Germinal center (tissue), 1 donor: Measurements from ENCODE around the gene TLR6.

ENCODE experiments used
- DNase-seq: peaks from one replicate; pipeline ENCODE4 v3.0.0; 2012; ENCODE audit warnings: mixed read lengths, low spot score

TLR6 gene

GRCh38 chr4:38856524-38857337 lies at the start of gene TLR6:
TSS of gene TLR6 (minus strand) at chr4:38856817. CDS start at chr4:38829473, 27,344 bp downstream.
- peak; percentile 54 for DNase-seq

GRCh38 chr4:38905652-38906385 lies 49.2 kb upstream of the TLR6 start:
- no peak for DNase-seq

GRCh38 chr4:38904682-38905081 lies 48.1 kb upstream of the TLR6 start:
- DNase-seq, result no peak

- no peak for DNase-seq
Observed at GRCh38 chr4:38904090-38904666, 47.6 kb upstream of the TLR6 start.

GRCh38 chr4:38902695-38903094 lies 46.1 kb upstream of the TLR6 start:
- peak; percentile 51 for DNase-seq

GRCh38 chr4:38902221-38902620 lies 45.6 kb upstream of the TLR6 start:
- no peak for DNase-seq

- DNase-seq, result no peak
Observed at GRCh38 chr4:38898245-38898644, 41.6 kb upstream of the TLR6 start.

- no peak for DNase-seq
Observed at GRCh38 chr4:38896940-38897339, 40.3 kb upstream of the TLR6 start.

- DNase-seq, result no peak
Observed at GRCh38 chr4:38894322-38894982, 37.8 kb upstream of the TLR6 start.

GRCh38 chr4:38891051-38891983 lies 34.7 kb upstream of the TLR6 start:
- no peak for DNase-seq

- no peak for DNase-seq
Observed at GRCh38 chr4:38889143-38889542, 32.5 kb upstream of the TLR6 start.

GRCh38 chr4:38884254-38884653 lies 27.6 kb upstream of the TLR6 start:
- no peak for DNase-seq

- no peak for DNase-seq
Observed at GRCh38 chr4:38876636-38877035, 20.0 kb upstream of the TLR6 start.

- no peak for DNase-seq
Observed at GRCh38 chr4:38873290-38873944, 16.8 kb upstream of the TLR6 start.

GRCh38 chr4:38872620-38873019 lies 16.0 kb upstream of the TLR6 start:
- no peak for DNase-seq

- DNase-seq, result no peak
Observed at GRCh38 chr4:38871593-38871992, 15.0 kb upstream of the TLR6 start.

- no peak for DNase-seq
Observed at GRCh38 chr4:38870098-38870808, 13.6 kb upstream of the TLR6 start.

- DNase-seq, result no peak
Observed at GRCh38 chr4:38869511-38869910, 12.9 kb upstream of the TLR6 start.

- DNase-seq, result no peak
Observed at GRCh38 chr4:38868059-38868960, 11.7 kb upstream of the TLR6 start.
